K562 (cell line): Measurements from ENCODE around the gene CORO2A. TPM values are rescaled to one million over a fixed set of nuclear protein-coding genes. Genes with fewer than 3 reads are reported as not detected.

ENCODE experiments used
- ATAC-seq: fragments of 200-7000 bp; cut with Tn5 transposase; 3 replicates; pipeline ENCODE4 v1.9.1; 2020; ENCODE audit warnings: moderate library complexity
- BruUV-seq: library from RNA; stranded (reverse); fragments of 400-500 nt; replicated peaks from 2 replicates; lab custom pipeline; 2021; lab: Mats Ljungman, UMichigan
- CTCF ChIA-PET: fragments of 300-600 bp; formaldehyde crosslinking; extraction: SDS; loops from one replicate; lab custom pipeline; 2021; ENCODE audit warnings: low intra/inter-chr PET ratio; lab: Yijun Ruan, JAX
- POLR2A ChIA-PET: fragments of 300-600, 350-650 bp; sonication (Branson Sonifier 250); formaldehyde crosslinking; extraction: SDS; loops from one replicate; lab custom pipeline; 2021; ENCODE audit warnings: antibody characterized with exemption, inconsistent platforms; lab: Yijun Ruan, JAX
- DNase-seq, 4 experiments: peaks; one replicate each; pipeline versions ENCODE4 v3.0.0 to v3.0.0-alpha.2; 2011 to 2018; ENCODE audit warnings: low spot score in 3 of 4, mixed read lengths in 3 of 4; ENCODE audit errors: extremely low read depth in 1 of 4
- FAIRE-seq: peaks from 2 replicates; lab custom pipeline; 2011; peaks lifted over from hg19 to GRCh38; lab: Jason Lieb, UNC
- H2AFZ ChIP-seq: 2 replicates; pipeline ENCODE4 v1.6.0; 2011; ENCODE audit warnings: low read depth, low read length, control low read depth, inconsistent platforms
- H3K27ac ChIP-seq: fragments of 200-600 bp; 3 replicates; pipeline ENCODE4 v1.8.0; 2011; ENCODE audit warnings: low read depth, mild to moderate bottlenecking, control low read depth, inconsistent platforms, low read length, moderate library complexity, mixed read lengths; ENCODE audit errors: extremely low read depth
- H3K27me3 ChIP-seq, 2 experiments: fragments of 300-600 bp in 1 of 2; 2 replicates in 1 of 2; 3 replicates in 1 of 2; pipeline versions ENCODE4 v1.6.0 to v1.8.0; 2011; ENCODE audit warnings: inconsistent platforms in 2 of 2, low read length in 2 of 2, mild to moderate bottlenecking in 1 of 2, mixed read lengths in 1 of 2, moderate library complexity in 1 of 2; ENCODE audit not compliant: control insufficient read depth in 2 of 2, insufficient read depth in 2 of 2
- H3K36me3 ChIP-seq: fragments of 300-600 bp; 3 replicates; pipeline ENCODE4 v1.8.0; 2011; ENCODE audit warnings: mild to moderate bottlenecking, low read length, inconsistent platforms; ENCODE audit not compliant: control insufficient read depth, insufficient read depth
- H3K4me1 ChIP-seq, 2 experiments: fragments of 200-600 bp in 1 of 2; replicated peaks in 1 of 2; 2 replicates in 1 of 2; 3 replicates in 1 of 2; pipeline versions ENCODE4 v1.5.1 to v1.8.0; 2011; ENCODE audit warnings: inconsistent platforms in 2 of 2, low read length in 2 of 2, mild to moderate bottlenecking in 1 of 2, mixed read lengths in 1 of 2, moderate library complexity in 1 of 2; ENCODE audit not compliant: control insufficient read depth in 2 of 2, insufficient read depth in 2 of 2
- H3K4me2 ChIP-seq: 2 replicates; pipeline ENCODE4 v1.6.1; 2011; ENCODE audit warnings: low read length, control low read depth, inconsistent platforms, mixed read lengths; ENCODE audit not compliant: insufficient read depth
- H3K4me3 ChIP-seq: fragments of 200-600 bp; sonication (generic), shearing (Covaris generic); 2 replicates; pipeline ENCODE4 v1.5.1; 2016; ENCODE audit warnings: control low read depth, inconsistent platforms
- H3K79me2 ChIP-seq: fragments of 200-600 bp; 3 replicates; pipeline ENCODE4 v1.8.0; 2011; ENCODE audit warnings: low read length, inconsistent platforms; ENCODE audit not compliant: control insufficient read depth, insufficient read depth
- H3K9ac ChIP-seq, 2 experiments: 2 replicates each; pipeline versions ENCODE4 v1.6.0 to v1.6.1; 2011; ENCODE audit warnings: low read depth in 2 of 2, low read length in 2 of 2, control low read depth in 1 of 2, inconsistent platforms in 1 of 2, mild to moderate bottlenecking in 1 of 2, mixed read lengths in 1 of 2; ENCODE audit not compliant: insufficient read depth in 1 of 2
- H3K9me1 ChIP-seq: one replicate; pipeline ENCODE4 v1.6.0; 2011; ENCODE audit warnings: inconsistent platforms, mild to moderate bottlenecking, low read length, moderate library complexity; ENCODE audit not compliant: control insufficient read depth, insufficient read depth
- H3K9me3 ChIP-seq: replicated peaks from 2 replicates; pipeline ENCODE4 v1.5.1; 2011; ENCODE audit warnings: low read depth, low read length, inconsistent platforms; ENCODE audit not compliant: control insufficient read depth, insufficient read depth
- H4K20me1 ChIP-seq: replicated peaks from 2 replicates; pipeline ENCODE4 v1.6.1; 2011; ENCODE audit warnings: low read length, inconsistent platforms, mixed read lengths; ENCODE audit not compliant: control insufficient read depth, insufficient read depth
- GATAD2B ChIP-seq: fragments of 450-650 bp; IDR thresholded peaks from 2 replicates; pipeline ENCODE4 v1.6.1; 2017; ENCODE audit warnings: mild to moderate bottlenecking, borderline replicate concordance
- HMG20B ChIP-seq: fragments of 250-450 bp; sonication (Bioruptor Pico); IDR thresholded peaks from 2 replicates; pipeline ENCODE4 v1.5.0; 2021; ENCODE audit warnings: mild to moderate bottlenecking
- HOXB6 ChIP-seq: fragments of 250-450 bp; sonication (Bioruptor Pico); IDR thresholded peaks from 2 replicates; pipeline ENCODE4 v1.5.1; 2022; ENCODE audit warnings: mild to moderate bottlenecking, borderline replicate concordance
- KAT8 ChIP-seq: fragments of 450-650 bp; IDR thresholded peaks from 2 replicates; pipeline ENCODE4 v1.6.1; 2016; ENCODE audit warnings: low read depth, mild to moderate bottlenecking
- PCBP2 ChIP-seq: fragments of 200-400 bp; formaldehyde crosslinking; IDR thresholded peaks from 2 replicates; pipeline ENCODE4 v1.6.1; 2018; ENCODE audit warnings: low read length, low read depth, mild to moderate bottlenecking, moderate library complexity; ENCODE audit not compliant: poor library complexity, severe bottlenecking
- PHF20 ChIP-seq: fragments of 450-650 bp; IDR thresholded peaks from 2 replicates; pipeline ENCODE4 v1.6.1; 2018; ENCODE audit not compliant: partially characterized antibody
- SMAD2 ChIP-seq: fragments of 150-350 bp; IDR thresholded peaks from 2 replicates; pipeline ENCODE4 v1.6.1; 2014; ENCODE audit warnings: low read depth, mild to moderate bottlenecking, low read length
- TARDBP ChIP-seq: fragments of 450-650 bp; IDR thresholded peaks from 2 replicates; pipeline ENCODE4 v1.6.1; 2016
- TFAM ChIP-seq: fragments of 250-450 bp; sonication (Bioruptor Pico); conservative IDR thresholded peaks from 2 replicates; pipeline ENCODE4 v1.5.0; 2021; ENCODE audit warnings: mild to moderate bottlenecking, moderate library complexity
- XRCC3 ChIP-seq: fragments of 450-650 bp; IDR thresholded peaks from 2 replicates; pipeline ENCODE4 v1.6.1; 2017; ENCODE audit warnings: mild to moderate bottlenecking, moderate library complexity
- ZNF175 ChIP-seq: fragments of 200-800 bp; sonication (Bioruptor generic); IDR thresholded peaks from 2 replicates; pipeline ENCODE4 v1.6.1; 2016; ENCODE audit warnings: low read depth, mild to moderate bottlenecking, missing genetic modification characterization, missing compliant biosample characterization
- ZNF695 ChIP-seq: fragments of 450-650 bp; formaldehyde crosslinking; IDR thresholded peaks from 2 replicates; pipeline ENCODE4 v1.4.0; 2020; ENCODE audit warnings: mild to moderate bottlenecking, moderate library complexity
- ZNF785 ChIP-seq: fragments of 250-450 bp; sonication (Bioruptor Pico); IDR thresholded peaks from 2 replicates; pipeline ENCODE4 v1.4.0; 2020; ENCODE audit warnings: mild to moderate bottlenecking
- WGBS: fragments of 100-300 bp; shearing (Covaris generic); methylation state at CpG from one replicate; pipeline ENCODE4 v1.1.6; 2016; ENCODE audit warnings: low coverage, mixed read lengths; ENCODE audit not compliant: insufficient coverage; ENCODE audit errors: missing lambda C conversion rate; 5-methylcytosine and 5-hydroxymethylcytosine counted together
- in situ Hi-C: fragments of 300-500 bp; cut with MboI; formaldehyde crosslinking; loops from 4 replicates; pipeline ENCODE4 v1.15.0; 2018; ENCODE audit warnings: inconsistent platforms, mixed read lengths
- intact Hi-C: fragments of 100-400 bp; cut with micrococcal nuclease; formaldehyde crosslinking; loops from 2 replicates; pipeline ENCODE4 v1.14.2; 2022
- polyA plus RNA-seq, 8 experiments: library from polyadenylated mRNA; depleted of rRNA in 4 of 8; stranded (reverse) in 5 of 8; unstranded in 3 of 8; fragments of >200 nt; fragmentation: Nextera tagmentation in 2 of 8; fragmentation: Illumina TruSeq in 1 of 8; extraction: Ambion mirVana in 2 of 8; extraction: Trizol in 1 of 8; gene quantifications; 2 replicates each; pipeline versions ENCODE4 v1.2.1 to v1.2.3, GENCODE V29; 2011 to 2014; ENCODE audit warnings: inconsistent platforms in 1 of 8, missing spikeins in 1 of 8
- total RNA-seq, 7 experiments: library from RNA; depleted of rRNA in 6 of 7; stranded (reverse); fragments of >200 nt in 6 of 7; fragmentation: Illumina TruSeq in 2 of 7; extraction: Trizol in 2 of 7; gene quantifications; 2 replicates each; pipeline versions ENCODE4 v1.2.1 to v1.2.3, GENCODE V29; 2011 to 2021; ENCODE audit warnings: low replicate concordance in 1 of 7
- TF ChIP-seq, protein P1 (sequence below): fragments of 450-650 bp; IDR thresholded peaks from 2 replicates; pipeline ENCODE4 v1.6.1; 2016; ENCODE audit warnings: mild to moderate bottlenecking

CORO2A gene
- total and polyA plus RNA-seq, 9 of the 15 experiments (the other 6 are each of a cell fraction or from before 2014, with no cell fraction given) = 9.5 to 26.6 (median 18.0) TPM

DNA sequence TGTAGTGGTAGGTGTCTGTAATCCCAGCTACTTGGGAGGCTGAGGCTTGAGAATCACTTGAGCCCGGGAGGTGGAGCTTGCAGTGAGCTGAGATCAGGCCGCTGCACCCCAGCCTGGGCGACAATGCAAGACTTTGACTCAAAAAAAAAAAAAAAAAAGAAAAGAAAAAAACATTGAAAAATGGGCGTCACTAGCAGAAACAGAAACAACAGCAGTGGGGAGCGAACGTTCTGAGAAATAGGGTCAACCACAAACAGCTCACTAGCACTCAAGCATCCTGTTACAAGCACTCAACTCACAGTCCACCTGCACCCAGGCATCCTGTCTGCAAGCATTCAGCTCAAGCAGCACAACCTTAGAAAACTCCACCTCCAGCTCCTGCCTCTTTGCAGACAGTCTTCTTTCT, 90.6 kb downstream of the CORO2A start:
- WGBS = 49% methylated on average over 6 of the region's 6 CpGs
- FAIRE-seq (no peak), DNase-seq (no peak), ATAC-seq (no peak)
- ChIA-PET POLR2A (interaction anchor here (0.7 to 1.6 kb wide), 2 partner anchors 13 to 54 kb away, joined by 3 read pairs; no protein-coding TSS in a partner anchor), CTCF (interaction anchor here (0.6 kb wide), 1 partner anchor 159 kb away, joined by 5 read pairs; no protein-coding TSS in a partner anchor)
- no peaks in the 10 kb centered on the region for H4K20me1 ChIP-seq
- H3K27me3 ChIP-seq = no peaks in the 10 kb centered on the region
- H3K9ac ChIP-seq = peak overlapping the region in 1 of 2 experiments; percentile 74; a peak in 1 of 4 replicates
- H3K36me3 ChIP-seq = peaks cover 67% of the 10 kb centered on the region
- H2AFZ ChIP-seq = no peak overlapping the region
- H3K27ac ChIP-seq = no peak overlapping the region
- H3K9me1 ChIP-seq = no peaks in the 10 kb centered on the region
- TF ChIP-seq HOXB6 (CRISPR knock-in tag) (no peak), PCBP2 (no peak), HMG20B (CRISPR knock-in tag) (no peak), TARDBP (no peak), SMAD2 (no peak), ZNF785 (CRISPR knock-in tag) (no peak), XRCC3 (no peak), TFAM (no peak), ZNF695 (CRISPR knock-in tag) (no peak), PHF20 (no peak), ZNF175 (CRISPR knock-in tag) (no peak), GATAD2B (no peak), KAT8 (no peak)
- TF ChIP-seq, protein P1, sequence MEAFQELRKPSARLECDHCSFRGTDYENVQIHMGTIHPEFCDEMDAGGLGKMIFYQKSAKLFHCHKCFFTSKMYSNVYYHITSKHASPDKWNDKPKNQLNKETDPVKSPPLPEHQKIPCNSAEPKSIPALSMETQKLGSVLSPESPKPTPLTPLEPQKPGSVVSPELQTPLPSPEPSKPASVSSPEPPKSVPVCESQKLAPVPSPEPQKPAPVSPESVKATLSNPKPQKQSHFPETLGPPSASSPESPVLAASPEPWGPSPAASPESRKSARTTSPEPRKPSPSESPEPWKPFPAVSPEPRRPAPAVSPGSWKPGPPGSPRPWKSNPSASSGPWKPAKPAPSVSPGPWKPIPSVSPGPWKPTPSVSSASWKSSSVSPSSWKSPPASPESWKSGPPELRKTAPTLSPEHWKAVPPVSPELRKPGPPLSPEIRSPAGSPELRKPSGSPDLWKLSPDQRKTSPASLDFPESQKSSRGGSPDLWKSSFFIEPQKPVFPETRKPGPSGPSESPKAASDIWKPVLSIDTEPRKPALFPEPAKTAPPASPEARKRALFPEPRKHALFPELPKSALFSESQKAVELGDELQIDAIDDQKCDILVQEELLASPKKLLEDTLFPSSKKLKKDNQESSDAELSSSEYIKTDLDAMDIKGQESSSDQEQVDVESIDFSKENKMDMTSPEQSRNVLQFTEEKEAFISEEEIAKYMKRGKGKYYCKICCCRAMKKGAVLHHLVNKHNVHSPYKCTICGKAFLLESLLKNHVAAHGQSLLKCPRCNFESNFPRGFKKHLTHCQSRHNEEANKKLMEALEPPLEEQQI = no peak
- intact Hi-C loops = no loop called here
- H3K4me2 ChIP-seq = no peak overlapping the region
- no TSS peak for BruUV-seq
- H3K9me3 ChIP-seq = no peaks in the 10 kb centered on the region
- H3K79me2 ChIP-seq = no peaks in the 10 kb centered on the region
- no peak overlapping the region for H3K4me3 ChIP-seq
- no peaks in the 10 kb centered on the region for H3K4me1 ChIP-seq
- in situ Hi-C loops = no loop called here
